NAMALWA (cell line): Measurements from ENCODE around the gene IRF8.
A peak's percentile ranks its signal among the peaks of the same experiment; 100 is the strongest.

ENCODE experiments used
- DNase-seq: peaks from one replicate; pipeline ENCODE4 v3.0.0-alpha.2; 2015; ENCODE audit warnings: low spot score

IRF8 gene

DNA sequence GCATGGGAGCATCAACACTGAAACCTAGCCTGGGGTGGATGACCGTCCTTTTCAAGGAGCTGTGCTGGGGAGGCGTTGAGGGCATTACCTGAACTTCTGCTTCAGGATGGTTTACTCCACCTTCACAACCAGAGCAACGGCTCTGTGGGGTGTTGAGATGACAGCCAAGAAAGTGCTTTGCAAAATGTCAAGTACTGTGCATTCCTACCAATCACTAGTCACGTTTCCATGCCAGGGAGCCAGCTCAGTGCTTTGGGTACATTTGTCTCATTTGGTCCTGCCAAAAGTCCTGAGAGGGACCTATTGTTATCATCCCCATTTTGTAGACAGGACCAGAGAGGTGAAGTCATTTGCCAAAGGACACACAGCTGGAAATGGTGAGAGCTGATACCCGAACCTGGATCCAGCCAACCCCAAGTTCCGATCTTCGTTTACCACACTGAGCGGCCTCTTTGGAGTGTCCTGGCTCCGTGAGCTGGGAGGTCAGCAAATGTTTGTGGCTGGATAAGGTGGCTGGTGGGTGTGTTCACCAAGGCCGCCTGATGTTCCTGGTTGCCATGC is 61.6 kb downstream of the IRF8 start:
- DNase-seq, result no peak

- no peak for DNase-seq
These were observed 63.3 kb downstream of the IRF8 start for GRCh38 chr16:85961988-85962915.

DNA sequence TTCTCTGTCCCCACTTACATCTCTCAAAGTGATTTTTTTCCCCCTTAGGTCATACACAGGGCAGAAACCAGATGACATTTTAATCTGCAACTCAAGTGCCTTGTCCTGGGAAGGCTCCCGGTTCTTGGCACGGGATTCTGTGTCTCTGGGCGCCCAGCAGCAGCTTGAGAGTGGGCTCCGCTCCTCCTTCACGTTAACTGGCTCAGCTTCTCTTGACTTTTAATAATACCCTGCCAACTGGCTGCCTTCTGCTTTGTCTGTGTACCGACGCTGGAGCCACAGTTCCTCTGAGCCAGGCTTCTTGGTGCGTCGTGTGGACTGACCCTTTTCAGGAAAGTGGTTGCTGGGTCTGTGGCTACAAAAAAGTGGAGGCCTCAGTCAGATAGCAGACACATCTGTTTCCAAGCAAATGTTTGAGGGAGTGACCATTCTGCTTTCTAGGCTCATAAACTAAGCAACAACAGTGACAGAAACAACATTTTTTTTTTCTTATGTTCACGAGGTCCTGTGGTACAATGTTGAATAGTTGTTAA is 64.9 kb downstream of the IRF8 start:
- no peak for DNase-seq

DNA sequence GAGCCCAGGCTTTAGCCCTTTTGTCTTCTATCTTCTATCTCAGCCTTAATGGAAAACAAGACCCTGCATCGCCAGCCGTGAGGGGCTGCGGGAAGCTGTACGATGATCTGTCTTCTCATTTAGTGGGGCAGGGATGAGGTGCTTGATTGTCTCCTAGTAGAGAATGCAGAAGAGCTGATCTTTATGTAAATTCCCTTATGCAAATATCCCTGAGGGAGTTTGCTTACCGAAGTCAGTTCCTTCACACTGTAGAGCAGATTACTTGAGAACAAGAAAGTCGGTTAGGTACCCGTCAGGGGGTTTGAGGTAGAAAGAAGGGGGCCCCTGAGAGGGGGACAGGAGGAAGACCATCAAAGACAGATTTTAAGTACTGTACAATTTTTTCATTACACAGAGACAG is 66.2 kb downstream of the IRF8 start:
- DNase-seq, result peak; percentile 60

DNA sequence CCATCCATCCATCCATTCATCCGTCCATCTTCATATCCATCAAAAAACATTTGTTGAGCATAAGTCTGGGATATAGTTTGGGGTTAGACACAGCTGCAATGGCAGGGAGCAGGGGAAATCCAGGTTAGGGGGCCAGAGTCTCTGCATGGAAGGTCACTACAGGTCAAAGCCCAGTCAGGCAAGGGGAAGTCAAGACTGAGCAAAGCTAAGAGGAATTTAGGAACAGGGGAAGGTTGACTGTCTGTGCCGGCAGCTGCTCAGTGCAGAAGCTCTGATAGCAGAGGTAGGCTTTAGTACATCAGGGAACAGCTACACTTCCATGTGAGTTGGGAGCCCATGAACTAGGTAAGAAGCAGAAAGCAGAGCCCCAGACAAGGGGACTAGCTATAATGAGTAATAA is 68.1 kb downstream of the IRF8 start:
- DNase-seq, result no peak

DNA sequence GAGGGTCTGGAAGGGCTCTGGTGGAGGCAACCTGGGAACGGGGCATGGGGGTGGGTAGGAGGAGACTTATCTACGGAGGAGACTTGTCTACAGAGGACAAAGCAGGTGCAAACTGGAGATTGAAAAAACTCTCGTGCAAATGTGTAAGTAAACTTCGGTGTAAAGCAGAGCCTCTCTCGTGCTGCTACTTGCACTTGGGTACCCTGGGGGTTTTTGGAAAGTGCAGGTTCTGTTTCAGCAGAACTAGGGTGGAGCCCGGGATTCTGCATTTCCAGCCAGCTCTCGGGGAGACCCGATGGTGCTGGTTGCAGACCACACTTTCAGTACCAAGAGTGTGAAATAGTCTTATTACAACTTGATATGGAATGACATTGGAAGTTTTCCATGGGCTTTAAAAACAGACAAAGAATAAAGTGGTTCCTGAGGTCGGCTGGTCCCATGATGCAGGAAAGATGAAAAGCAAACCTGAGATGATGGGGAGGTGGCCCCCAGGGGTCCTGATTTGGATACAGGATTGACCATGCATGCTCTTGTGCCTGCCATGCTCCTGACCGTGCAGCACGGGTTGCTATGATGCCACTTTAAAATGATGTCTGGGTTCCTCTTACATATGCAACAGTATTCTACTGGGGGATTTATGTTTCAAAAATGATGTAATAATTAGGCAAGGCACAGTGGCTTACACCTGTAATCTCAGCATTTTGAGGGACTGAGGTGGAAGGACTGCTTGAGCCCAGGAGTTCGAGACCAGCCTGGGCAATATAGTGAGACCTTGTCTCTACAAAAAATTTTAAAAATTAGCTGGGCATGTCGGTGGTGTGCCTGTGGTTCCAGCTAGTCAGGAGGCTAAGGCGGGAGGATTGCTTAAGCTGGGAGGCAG is 69.3 kb downstream of the IRF8 start:
- no peak for DNase-seq

DNA sequence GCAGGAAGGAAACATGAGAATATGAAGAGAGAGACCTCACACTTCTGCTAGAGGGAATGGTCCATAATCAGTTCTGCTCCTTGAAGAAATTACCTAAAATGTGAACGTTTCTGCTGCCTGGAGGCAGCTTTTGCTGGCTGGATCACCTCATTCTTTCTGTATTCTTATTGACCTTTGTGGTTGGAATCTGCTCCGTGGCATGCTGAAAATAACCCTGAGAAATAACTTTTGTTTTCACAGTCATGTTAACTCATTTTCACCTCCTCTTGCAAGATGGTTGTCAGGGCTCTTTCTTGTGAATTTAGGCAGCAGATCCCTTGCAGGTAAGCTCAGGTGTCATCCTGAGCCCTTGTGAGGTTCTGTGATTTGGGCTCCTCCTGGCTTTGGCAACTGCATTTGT is 70.2 kb downstream of the IRF8 start:
- DNase-seq, result no peak

DNA sequence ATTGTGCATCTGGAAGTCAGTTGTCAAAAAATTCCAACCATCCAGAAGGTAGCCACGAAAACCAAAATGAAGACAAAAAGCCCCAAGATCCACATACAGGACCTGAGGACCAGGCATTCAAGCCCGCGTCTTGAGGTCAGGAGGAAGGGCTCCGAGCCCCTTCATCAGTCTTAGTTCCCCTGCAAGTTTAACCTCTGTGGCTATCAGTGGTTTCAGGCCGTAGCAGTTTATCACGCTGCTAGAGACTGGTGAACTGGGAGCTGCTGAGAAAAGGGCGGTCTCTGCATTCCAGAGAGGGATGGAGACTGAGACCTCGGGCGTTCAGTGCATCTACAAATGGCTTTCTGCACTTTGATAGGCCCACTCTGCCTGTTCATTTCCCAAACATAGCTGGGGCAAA is 70.6 kb downstream of the IRF8 start:
- no peak for DNase-seq

GRCh38 chr16:85970016-85970733 is 71.2 kb downstream of the IRF8 start:
- DNase-seq, result no peak

DNA sequence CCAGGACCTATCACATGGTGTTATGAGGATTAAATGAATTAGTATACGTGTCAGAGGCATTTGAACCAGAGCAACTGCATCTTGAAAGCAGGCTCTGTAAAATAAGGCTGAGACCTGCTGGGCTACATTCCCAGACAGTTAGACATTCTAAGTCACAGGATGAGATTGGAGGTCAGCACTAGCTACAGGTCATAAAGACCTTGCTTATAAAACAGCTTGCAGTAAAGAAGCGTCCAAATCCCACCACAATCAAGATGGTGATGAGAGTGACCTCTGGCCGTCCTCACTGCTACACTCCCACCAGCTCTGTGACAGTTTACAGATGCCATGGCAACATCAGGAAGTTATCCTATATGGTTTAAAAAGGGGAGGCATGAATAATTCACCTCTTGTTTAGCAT is 71.8 kb downstream of the IRF8 start:
- no peak for DNase-seq
